OCI-LY1 (cell line): ENCODE data around the gene TAF4.

Experiments used
- H2AFZ ChIP-seq: fragments of 200-600 bp; sonication (generic), shearing (Covaris generic); 2 replicates; pipeline ENCODE4 v1.6.0; 2014; ENCODE audit warnings: antibody characterized with exemption, mild to moderate bottlenecking, low read length
- H3F3A ChIP-seq: fragments of 200-600 bp; sonication (generic), shearing (Covaris generic); 2 replicates; pipeline ENCODE4 v1.6.0; 2014; ENCODE audit warnings: mild to moderate bottlenecking, antibody characterized with exemption, low read length, moderate library complexity; ENCODE audit not compliant: insufficient read depth
- H3K27ac ChIP-seq: fragments of 200-600 bp; sonication (generic); 2 replicates; pipeline ENCODE4 v1.5.1; 2014; ENCODE audit warnings: low read length, mixed run types, mild to moderate bottlenecking, low read depth; ENCODE audit not compliant: poor library complexity, severe bottlenecking
- H3K27me3 ChIP-seq: fragments of 200-600 bp; sonication (generic); 2 replicates; pipeline ENCODE4 v1.6.0; 2014; ENCODE audit warnings: antibody characterized with exemption, mild to moderate bottlenecking, low read length, moderate library complexity; ENCODE audit not compliant: insufficient read depth
- H3K36me3 ChIP-seq: fragments of 200-600 bp; sonication (generic); 2 replicates; pipeline ENCODE4 v1.6.1; 2014; ENCODE audit warnings: mild to moderate bottlenecking, antibody characterized with exemption, low read length, moderate library complexity, mixed read lengths; ENCODE audit not compliant: insufficient read depth
- H3K4me1 ChIP-seq: fragments of 200-600 bp; sonication (generic); 2 replicates; pipeline ENCODE4 v1.5.1; 2014; ENCODE audit warnings: mild to moderate bottlenecking, low read length, moderate library complexity; ENCODE audit not compliant: insufficient read depth, severe bottlenecking
- H3K4me2 ChIP-seq: fragments of 200-600 bp; sonication (generic), shearing (Covaris generic); 2 replicates; pipeline ENCODE4 v1.6.1; 2014; ENCODE audit warnings: low read length
- H3K4me3 ChIP-seq: fragments of 200-600 bp; sonication (generic); 2 replicates; pipeline ENCODE4 v1.5.1; 2014; ENCODE audit warnings: low read length, low read depth, mild to moderate bottlenecking, mixed read lengths; ENCODE audit not compliant: poor library complexity, severe bottlenecking
- H3K79me2 ChIP-seq: fragments of 200-600 bp; shearing (Covaris generic); 2 replicates; pipeline ENCODE4 v1.6.1; 2016; ENCODE audit warnings: mixed run types, low read length, mixed read lengths; ENCODE audit not compliant: insufficient read depth
- H3K9ac ChIP-seq: fragments of 200-600 bp; sonication (generic), shearing (Covaris generic); 2 replicates; pipeline ENCODE4 v1.6.1; 2014; ENCODE audit warnings: mild to moderate bottlenecking, low read length, mixed read lengths
- H3K9me2 ChIP-seq: fragments of 200-600 bp; sonication (generic), shearing (Covaris generic); 2 replicates; pipeline ENCODE4 v1.6.1; 2014; ENCODE audit warnings: low read depth, mild to moderate bottlenecking, low read length, mixed read lengths
- H3K9me3 ChIP-seq: fragments of 200-600 bp; shearing (Covaris generic); 2 replicates; pipeline ENCODE4 v1.6.1; 2014; ENCODE audit warnings: low read length, mixed read lengths
- H4K20me1 ChIP-seq: fragments of 200-600 bp; sonication (generic), shearing (Covaris generic); 2 replicates; pipeline ENCODE4 v1.6.0; 2016; ENCODE audit warnings: mild to moderate bottlenecking, low read length; ENCODE audit not compliant: insufficient read depth
- CTCF ChIP-seq: fragments of 200-600 bp; sonication (generic), shearing (Covaris generic); IDR thresholded peaks from 2 replicates; pipeline ENCODE4 v1.5.1; 2017; ENCODE audit warnings: mild to moderate bottlenecking, antibody characterized with exemption, low read length, moderate library complexity, mixed read lengths
- EZH2 ChIP-seq: fragments of 200-600 bp; sonication (generic), shearing (Covaris generic); IDR thresholded peaks from 2 replicates; pipeline ENCODE4 v1.8.0; 2017; ENCODE audit warnings: borderline replicate concordance, mixed run types, mild to moderate bottlenecking, antibody characterized with exemption, low read length, moderate library complexity, mixed read lengths

The TAF4 gene

GRCh38 chr20:62031462-62032092 is 34.1 kb downstream of the TAF4 start:
- Histone ChIP-seq H3F3A (no peaks in the 10 kb centered on the region), H3K9ac (peak overlapping the region; percentile 10; the same call in 1 of the 2 replicates), H3K79me2 (peaks cover 37% of the 10 kb centered on the region), H4K20me1 (no peaks in the 10 kb centered on the region), H3K9me2 (no peaks in the 10 kb centered on the region), H3K27me3 (no peaks in the 10 kb centered on the region), H3K27ac (peak overlapping the region; percentile 95), H2AFZ (no peak overlapping the region), H3K4me2 (peak overlapping the region; percentile 51), H3K36me3 (no peaks in the 10 kb centered on the region), H3K4me3 (no peak overlapping the region), H3K9me3 (0 out of 2 replicates have a peak, but pooled peaks cover 6% of the 10 kb centered on the region), H3K4me1 (peaks cover 35% of the 10 kb centered on the region)
- TF ChIP-seq CTCF (no peak), EZH2 (no peak)

DNA sequence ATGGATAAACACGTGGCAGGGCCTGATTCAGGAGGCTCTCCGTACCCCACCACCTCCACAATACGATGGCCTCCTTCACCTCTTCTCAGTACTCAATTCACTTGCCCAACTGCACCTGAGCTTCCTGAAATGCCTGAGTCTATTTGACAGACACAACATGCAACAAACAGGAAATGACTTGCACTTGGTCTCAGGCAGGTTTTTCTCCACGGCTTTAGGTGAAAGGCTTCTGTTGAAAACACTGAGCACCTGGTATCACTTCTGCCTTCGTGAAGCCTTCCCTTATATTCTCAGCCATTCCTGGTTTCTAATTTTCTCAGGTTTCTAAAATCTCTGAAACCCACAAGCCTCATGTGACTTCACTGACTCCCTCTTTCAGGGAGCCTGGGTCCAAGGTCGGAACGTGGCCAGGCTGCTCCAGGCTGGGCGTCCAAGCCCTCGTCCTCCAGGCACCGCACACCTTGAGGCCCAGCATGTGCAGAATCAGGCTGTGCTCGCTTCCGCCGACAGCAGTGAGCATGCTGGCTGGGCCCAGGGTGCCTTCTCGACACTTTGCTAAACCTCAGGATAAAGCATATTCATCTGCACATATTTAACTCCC is 34.7 kb downstream of the TAF4 start:
- TF ChIP-seq EZH2 (no peak), CTCF (no peak)
- Histone ChIP-seq H3F3A (no peaks in the 10 kb centered on the region), H3K36me3 (no peaks in the 10 kb centered on the region), H2AFZ (no peak overlapping the region), H3K79me2 (peaks cover 37% of the 10 kb centered on the region), H3K4me2 (peak overlapping the region; percentile 51), H3K9ac (peak overlapping the region; percentile 40; the same call in 1 of the 2 replicates), H3K4me1 (peaks cover 35% of the 10 kb centered on the region), H3K4me3 (peak overlapping the region; percentile 30), H3K27me3 (no peaks in the 10 kb centered on the region), H3K27ac (peak overlapping the region; percentile 95), H3K9me3 (0 out of 2 replicates have a peak, but pooled peaks cover 3% of the 10 kb centered on the region), H3K9me2 (no peaks in the 10 kb centered on the region), H4K20me1 (no peaks in the 10 kb centered on the region)

DNA sequence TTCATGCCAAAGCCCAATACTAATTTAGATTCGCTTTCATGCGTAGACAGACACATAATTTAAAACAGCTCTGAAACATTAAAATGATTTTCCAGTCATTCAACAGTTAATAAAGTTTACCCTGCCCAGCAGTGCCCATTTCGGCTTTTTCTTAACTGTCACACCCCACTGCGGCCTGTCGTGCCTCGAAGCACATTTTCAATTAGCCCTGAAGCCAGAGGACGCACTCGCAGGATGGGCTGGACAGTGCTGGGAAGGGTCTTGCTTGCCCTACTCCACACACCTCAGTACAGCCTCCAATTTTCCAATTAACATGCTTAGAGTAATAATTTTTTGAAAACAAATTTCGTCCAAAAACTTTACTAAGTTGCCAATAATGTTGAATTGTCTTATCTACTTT is 35.3 kb downstream of the TAF4 start:
- Histone ChIP-seq H3K4me2 (peak overlapping the region; percentile 51), H3K27ac (peak overlapping the region; percentile 95), H3K36me3 (0 out of 2 replicates have a peak, but pooled peaks cover under 1% of the 10 kb centered on the region), H2AFZ (no peak overlapping the region), H3K4me3 (peak overlapping the region; percentile 30), H3K9me3 (0 out of 2 replicates have a peak, but pooled peaks cover 3% of the 10 kb centered on the region), H3K79me2 (peaks cover 33% of the 10 kb centered on the region), H3F3A (no peaks in the 10 kb centered on the region), H4K20me1 (no peaks in the 10 kb centered on the region), H3K4me1 (peaks cover 35% of the 10 kb centered on the region), H3K9ac (peak overlapping the region; percentile 40; the same call in 1 of the 2 replicates), H3K27me3 (no peaks in the 10 kb centered on the region), H3K9me2 (no peaks in the 10 kb centered on the region)
- TF ChIP-seq EZH2 (no peak), CTCF (no peak)
